Gastrocnemius medialis (tissue), 4 donors: ENCODE data around the gene VEZT.

Experiments
- CTCF ChIP-seq, 5 experiments: fragments of 450-650 bp in 3 of 5; fragments of 200-600 bp in 2 of 5; sonication (generic) in 2 of 5; IDR thresholded peaks in 4 of 5; conservative IDR thresholded peaks in 1 of 5; 1 replicate in 4 of 5; 2 replicates in 1 of 5; pipeline ENCODE4 v1.5.1; 2016 to 2019; ENCODE audit warnings: antibody characterized with exemption in 5 of 5, mild to moderate bottlenecking in 3 of 5, moderate library complexity in 3 of 5
- POLR2A ChIP-seq, 2 donors: fragments of 450-650 bp; IDR thresholded peaks; one replicate each; pipeline ENCODE4 v1.6.1; 2017; ENCODE audit warnings: antibody characterized with exemption in 2 of 2, mild to moderate bottlenecking in 2 of 2, moderate library complexity in 2 of 2

GRCh38 chr12:95215949-95216348 lies 1.7 kb upstream of the VEZT start:
- TF ChIP-seq POLR2A (IDR thresholded peaks at IDR 0.05) (no peak), CTCF (IDR thresholded peaks at IDR 0.05 in 4 of 5, conservative IDR thresholded peaks at IDR 0.05 in 1 of 5) (no peak)
